SJSA1 (cell line): ENCODE data around the gene RXRG. TPM values are rescaled to one million over a fixed set of nuclear protein-coding genes. Genes with fewer than 3 reads are reported as not detected.

Source experiments
- DNase-seq, 2 experiments: peaks; one replicate each; pipeline ENCODE4 v3.0.0-alpha.2; 2015 to 2020; ENCODE audit warnings: low spot score in 2 of 2, low read depth in 1 of 2
- H3K27ac ChIP-seq: fragments of 250-450 bp; sonication (Bioruptor Pico); 2 replicates; pipeline ENCODE4 v1.5.1; 2020; ENCODE audit warnings: mild to moderate bottlenecking, moderate library complexity
- H3K27me3 ChIP-seq: fragments of 250-450 bp; sonication (Bioruptor Pico); replicated peaks from 2 replicates; pipeline ENCODE4 v1.5.1; 2020; ENCODE audit warnings: mild to moderate bottlenecking, moderate library complexity
- H3K36me3 ChIP-seq: fragments of 250-450 bp; sonication (Bioruptor Pico); 2 replicates; pipeline ENCODE4 v1.5.1; 2020; ENCODE audit warnings: mild to moderate bottlenecking
- H3K4me1 ChIP-seq: fragments of 250-450 bp; sonication (Bioruptor Pico); replicated peaks from 2 replicates; pipeline ENCODE4 v1.6.1; 2021; ENCODE audit warnings: mild to moderate bottlenecking
- H3K4me3 ChIP-seq: fragments of 250-450 bp; sonication (Bioruptor Pico); 2 replicates; pipeline ENCODE4 v1.5.1; 2020; ENCODE audit warnings: mild to moderate bottlenecking
- H3K9me3 ChIP-seq: fragments of 250-450 bp; sonication (Bioruptor Pico); replicated peaks from 2 replicates; pipeline ENCODE4 v1.5.1; 2020; ENCODE audit warnings: mild to moderate bottlenecking
- total RNA-seq: library from RNA; depleted of rRNA; stranded (reverse); fragments of >200 nt; shearing (Covaris generic); gene quantifications from 2 replicates; pipeline ENCODE4 v1.2.3, GENCODE V29; 2014

The RXRG gene
- total RNA-seq, 1 experiment from 2014 or later, result not detected

DNA sequence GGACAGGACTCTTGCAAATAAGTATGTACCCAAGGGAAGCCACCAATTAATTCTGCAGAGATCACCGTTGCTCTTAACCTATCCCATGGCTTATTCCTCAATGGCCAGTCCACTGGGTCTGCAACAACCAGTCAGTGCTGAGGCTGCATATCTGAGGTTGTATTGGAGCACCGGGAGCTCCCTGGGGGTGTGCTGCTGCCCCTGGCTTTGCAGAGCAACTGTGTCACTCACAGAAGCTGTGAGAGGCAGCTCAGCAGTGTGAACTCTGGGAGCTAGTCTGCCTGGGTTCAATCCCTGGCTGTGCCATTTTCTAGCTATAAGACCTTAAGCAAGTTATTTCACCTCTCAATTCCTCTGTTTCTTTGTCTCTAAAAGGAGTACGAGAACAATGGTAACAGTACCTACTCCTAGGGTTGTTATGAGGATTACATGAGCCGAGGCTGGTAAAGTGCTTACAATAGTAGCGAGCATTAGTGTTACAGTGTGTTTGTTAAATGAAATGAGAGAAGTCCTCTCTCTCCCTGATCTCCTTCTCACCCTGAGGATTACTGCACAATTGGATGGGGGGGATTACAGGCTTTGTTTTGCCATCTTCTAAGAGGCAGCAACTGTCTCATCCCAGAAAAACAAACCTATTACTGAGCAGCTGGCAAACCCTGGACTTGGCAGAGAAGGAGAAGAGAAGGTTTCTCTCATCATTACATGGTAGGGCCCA lies 3.6 kb downstream of the RXRG start:
- no peak for DNase-seq
- no peaks in the 10 kb centered on the region for H3K4me1 ChIP-seq
- peaks cover 35% of the 10 kb centered on the region for H3K27me3 ChIP-seq
- no peaks in the 10 kb centered on the region for H3K36me3 ChIP-seq
- no peak overlapping the region for H3K27ac ChIP-seq
- no peaks in the 10 kb centered on the region for H3K9me3 ChIP-seq
- H3K4me3 ChIP-seq, result no peak overlapping the region

DNA sequence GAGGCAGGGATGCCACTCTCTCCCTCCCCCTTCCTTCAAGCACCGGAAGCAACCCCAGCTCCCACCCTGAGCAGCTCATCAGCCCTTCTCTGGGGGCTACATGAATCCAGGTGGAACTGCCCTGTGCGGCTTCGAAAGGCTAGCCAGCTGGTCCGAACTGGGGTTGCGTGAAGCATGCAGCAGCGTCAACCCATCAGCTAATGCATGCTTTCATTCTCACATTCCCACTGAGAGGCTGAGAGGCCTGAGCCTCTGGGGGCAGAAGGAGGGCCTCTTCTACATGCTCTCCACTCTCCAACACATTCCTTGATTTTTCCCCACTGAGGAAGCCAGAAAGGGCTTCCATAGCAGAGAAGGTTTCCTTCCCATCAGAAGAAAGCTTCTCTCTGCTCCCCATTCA lies 5.6 kb downstream of the RXRG start:
- H3K27me3 ChIP-seq, result peaks cover 15% of the 10 kb centered on the region
- H3K4me1 ChIP-seq, result no peaks in the 10 kb centered on the region
- no peaks in the 10 kb centered on the region for H3K9me3 ChIP-seq
- DNase-seq, result no peak
- H3K36me3 ChIP-seq, result no peaks in the 10 kb centered on the region
- H3K27ac ChIP-seq, result no peak overlapping the region
- no peak overlapping the region for H3K4me3 ChIP-seq

DNA sequence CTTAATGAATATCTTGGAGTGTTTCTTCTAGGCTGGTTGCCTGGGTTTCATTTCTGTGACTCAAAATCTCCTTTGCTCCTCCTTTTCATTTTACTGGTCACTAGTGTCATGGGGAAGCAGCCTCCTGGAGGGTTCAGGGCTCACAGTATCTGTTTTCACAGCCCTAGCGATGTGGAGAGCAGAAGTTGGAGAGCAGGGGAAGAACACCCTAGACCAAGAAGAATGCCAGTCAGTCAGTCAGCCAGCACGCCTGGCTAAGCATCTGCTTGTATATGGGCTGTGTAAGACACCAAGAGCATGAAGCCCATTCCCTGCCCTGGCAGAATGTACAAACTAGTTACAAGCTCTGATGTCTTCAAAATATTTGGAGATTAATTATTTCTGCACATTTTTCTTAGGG lies 7.9 kb downstream of the RXRG start:
- no peaks in the 10 kb centered on the region for H3K36me3 ChIP-seq
- H3K9me3 ChIP-seq, result no peaks in the 10 kb centered on the region
- H3K27ac ChIP-seq, result no peak overlapping the region
- DNase-seq, result no peak
- H3K27me3 ChIP-seq, result no peaks in the 10 kb centered on the region; the same call in 1 of the 2 replicates
- no peaks in the 10 kb centered on the region for H3K4me1 ChIP-seq
- no peak overlapping the region for H3K4me3 ChIP-seq

DNA sequence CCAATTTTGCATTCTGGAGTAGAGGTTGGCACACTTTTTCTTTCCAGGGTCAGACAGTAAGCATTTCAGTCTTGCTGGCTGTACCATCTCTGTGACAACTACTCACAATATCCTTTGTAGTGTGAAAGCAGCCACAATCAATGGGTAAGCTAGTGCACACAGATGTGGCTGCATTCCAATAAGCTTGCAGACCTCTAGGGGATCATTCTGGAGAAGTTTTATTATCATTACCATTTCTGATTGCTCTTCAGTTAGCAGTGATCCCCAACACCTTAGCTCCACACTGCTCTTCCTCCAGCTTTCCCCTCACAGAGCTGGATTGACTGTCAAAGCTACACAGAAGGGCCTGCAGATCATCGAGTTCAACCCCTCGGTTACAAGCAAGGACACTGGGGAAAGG lies 9.1 kb downstream of the RXRG start:
- no peaks in the 10 kb centered on the region; the same call in 1 of the 2 replicates for H3K27me3 ChIP-seq
- no peak overlapping the region for H3K4me3 ChIP-seq
- no peaks in the 10 kb centered on the region for H3K36me3 ChIP-seq
- no peak overlapping the region for H3K27ac ChIP-seq
- no peak for DNase-seq
- H3K4me1 ChIP-seq, result no peaks in the 10 kb centered on the region
- no peaks in the 10 kb centered on the region for H3K9me3 ChIP-seq

DNA sequence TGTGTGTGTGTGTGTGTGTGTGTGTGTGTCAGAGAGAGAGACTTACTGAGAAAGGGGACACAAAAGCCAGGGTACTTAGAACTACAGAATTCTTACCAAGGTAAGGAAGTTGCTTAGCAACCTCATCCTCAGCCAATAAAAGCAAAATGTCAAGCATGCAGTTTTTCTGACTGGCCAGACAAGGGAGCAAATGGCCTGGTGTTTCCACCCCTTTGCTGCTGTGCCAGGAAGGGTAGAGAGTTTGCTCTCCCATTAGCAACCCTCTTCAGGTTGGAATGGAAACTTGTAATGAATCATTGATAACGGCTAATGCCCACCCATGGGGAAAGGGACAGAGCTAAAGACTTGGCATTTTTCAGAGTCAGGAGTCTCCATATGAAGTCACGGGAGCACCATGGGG lies 10.6 kb downstream of the RXRG start:
- Histone ChIP-seq H3K27me3 (no peaks in the 10 kb centered on the region), H3K4me3 (no peak overlapping the region), H3K27ac (no peak overlapping the region), H3K9me3 (no peaks in the 10 kb centered on the region), H3K4me1 (no peaks in the 10 kb centered on the region), H3K36me3 (no peaks in the 10 kb centered on the region)
- no peak for DNase-seq

DNA sequence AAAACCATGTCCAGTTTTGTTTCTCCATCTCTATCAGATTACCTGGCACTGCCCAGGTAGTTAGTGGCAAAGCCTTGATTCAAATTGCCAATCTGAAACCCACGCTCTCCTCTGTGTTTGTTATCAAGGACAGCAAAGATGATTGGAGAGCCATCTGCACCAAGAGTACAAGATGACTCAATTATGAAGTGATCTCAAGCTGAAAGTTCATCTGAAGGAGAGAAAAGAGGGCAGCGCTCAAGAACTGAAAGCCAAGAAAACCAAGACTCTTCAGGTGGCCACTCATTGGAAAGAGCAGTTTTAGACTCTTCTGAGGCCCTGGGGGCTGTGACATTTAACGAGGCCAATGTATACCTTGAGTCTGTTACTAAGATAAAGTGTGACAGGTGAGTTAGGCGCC lies 13.8 kb downstream of the RXRG start:
- Histone ChIP-seq H3K27me3 (no peaks in the 10 kb centered on the region), H3K4me3 (no peak overlapping the region), H3K9me3 (no peaks in the 10 kb centered on the region), H3K36me3 (no peaks in the 10 kb centered on the region), H3K27ac (no peak overlapping the region), H3K4me1 (no peaks in the 10 kb centered on the region)
- DNase-seq, result no peak

DNA sequence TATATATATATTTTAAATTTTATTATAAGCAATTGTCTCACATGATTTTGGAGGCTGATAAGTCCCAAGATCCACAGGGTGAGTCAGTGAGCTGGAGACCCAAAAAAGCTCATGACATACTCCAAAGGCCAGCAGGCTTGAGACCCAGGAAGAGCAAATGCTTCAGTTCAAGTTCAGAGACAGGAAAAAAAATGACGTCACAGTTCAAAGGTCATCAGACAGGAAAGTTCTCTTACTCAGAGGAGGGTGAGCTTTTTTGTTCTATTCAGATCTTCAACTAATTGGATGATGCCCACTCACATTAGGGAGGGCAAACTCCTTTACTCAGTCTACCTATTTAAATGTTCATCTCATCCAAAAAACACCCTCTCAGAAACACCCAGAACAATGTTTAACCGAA lies 18.2 kb downstream of the RXRG start:
- Histone ChIP-seq H3K27ac (no peak overlapping the region), H3K9me3 (no peaks in the 10 kb centered on the region), H3K4me3 (no peak overlapping the region), H3K27me3 (no peaks in the 10 kb centered on the region; the same call in 1 of the 2 replicates), H3K4me1 (no peaks in the 10 kb centered on the region), H3K36me3 (no peaks in the 10 kb centered on the region)
- DNase-seq, result no peak

DNA sequence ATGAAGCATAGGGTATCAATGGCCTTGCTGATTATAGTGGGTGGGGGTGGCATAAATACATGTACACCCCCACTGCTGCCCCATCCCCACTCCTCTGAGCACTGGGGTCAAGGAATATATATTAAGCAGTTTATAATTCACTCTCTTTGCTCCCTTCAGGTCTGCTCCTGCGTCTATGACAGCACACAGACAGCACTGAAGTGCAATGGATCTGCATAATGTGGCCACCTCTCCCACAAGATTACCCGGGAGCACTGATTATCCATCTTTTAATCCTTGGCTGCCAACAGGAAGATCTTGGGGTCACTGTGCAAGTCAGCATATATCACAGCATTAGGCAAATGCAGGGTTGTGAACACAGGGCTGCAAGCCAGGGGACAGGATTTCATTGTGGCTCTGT lies 19.3 kb downstream of the RXRG start:
- Histone ChIP-seq H3K27ac (no peak overlapping the region), H3K27me3 (no peaks in the 10 kb centered on the region; the same call in 1 of the 2 replicates), H3K9me3 (no peaks in the 10 kb centered on the region), H3K36me3 (no peaks in the 10 kb centered on the region), H3K4me3 (no peak overlapping the region), H3K4me1 (no peaks in the 10 kb centered on the region)
- DNase-seq, result no peak

DNA sequence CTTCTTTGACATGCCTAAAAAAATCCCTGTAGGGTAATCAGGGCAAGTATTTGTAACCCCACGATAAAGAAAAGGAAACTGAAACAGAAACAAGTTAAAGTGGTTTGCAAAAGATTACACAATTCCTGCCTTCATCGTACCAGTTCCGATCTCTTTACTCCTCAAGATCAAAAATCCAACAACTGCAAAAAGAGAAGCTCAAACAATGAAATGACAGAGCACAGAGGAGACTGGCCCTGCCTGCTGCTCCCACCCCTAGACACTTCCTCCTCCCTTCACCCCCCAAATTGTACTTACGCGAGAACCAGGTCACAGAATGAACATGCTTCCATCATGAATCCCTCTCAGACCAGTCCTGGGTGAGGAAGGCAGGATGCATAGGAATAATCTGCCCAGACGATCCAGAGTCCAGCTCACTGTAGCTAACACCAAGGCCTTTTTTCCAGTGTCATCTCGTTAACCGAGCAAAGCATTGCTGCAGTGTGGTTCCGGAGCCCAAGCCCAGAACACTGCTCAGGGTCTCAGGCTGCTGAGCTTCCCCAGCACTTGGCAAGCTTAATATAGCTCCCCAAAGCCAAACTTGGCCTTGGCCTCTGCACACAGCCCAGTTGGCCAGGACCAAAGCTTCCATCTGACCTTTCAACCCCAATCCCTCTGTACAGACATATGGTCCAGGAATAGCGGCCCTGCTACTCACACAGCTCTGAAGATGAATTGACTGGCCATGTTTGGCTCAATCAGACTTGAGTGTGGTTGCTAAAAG lies 20.3 kb downstream of the RXRG start:
- H3K4me1 ChIP-seq, result no peaks in the 10 kb centered on the region
- H3K9me3 ChIP-seq, result no peaks in the 10 kb centered on the region
- H3K36me3 ChIP-seq, result no peaks in the 10 kb centered on the region
- H3K27me3 ChIP-seq, result no peaks in the 10 kb centered on the region; the same call in 1 of the 2 replicates
- no peak overlapping the region for H3K4me3 ChIP-seq
- no peak for DNase-seq
- H3K27ac ChIP-seq, result no peak overlapping the region

DNA sequence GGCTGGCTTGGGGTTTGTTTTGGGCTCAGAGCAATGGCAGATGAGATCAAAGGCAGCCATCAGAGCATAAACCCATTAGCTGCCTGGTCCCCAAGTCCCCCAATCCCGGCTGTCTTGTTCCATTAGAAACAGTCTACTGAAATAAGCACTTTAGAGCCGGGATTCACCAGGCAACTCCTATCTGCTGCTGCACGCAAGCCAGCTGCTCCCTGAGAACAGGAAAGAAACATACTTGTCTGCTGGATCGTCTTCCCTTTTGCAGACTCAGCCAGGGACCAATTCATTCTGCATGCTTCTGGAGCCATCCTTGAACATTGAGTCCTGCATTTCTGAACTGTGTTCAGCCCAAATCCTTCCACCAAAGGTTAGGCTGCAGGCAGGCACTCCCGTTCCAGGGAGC lies 21.8 kb downstream of the RXRG start:
- Histone ChIP-seq H3K4me3 (no peak overlapping the region), H3K27me3 (no peaks in the 10 kb centered on the region; the same call in 1 of the 2 replicates), H3K4me1 (no peaks in the 10 kb centered on the region), H3K27ac (no peak overlapping the region), H3K36me3 (no peaks in the 10 kb centered on the region), H3K9me3 (no peaks in the 10 kb centered on the region)
- DNase-seq, result no peak

DNA sequence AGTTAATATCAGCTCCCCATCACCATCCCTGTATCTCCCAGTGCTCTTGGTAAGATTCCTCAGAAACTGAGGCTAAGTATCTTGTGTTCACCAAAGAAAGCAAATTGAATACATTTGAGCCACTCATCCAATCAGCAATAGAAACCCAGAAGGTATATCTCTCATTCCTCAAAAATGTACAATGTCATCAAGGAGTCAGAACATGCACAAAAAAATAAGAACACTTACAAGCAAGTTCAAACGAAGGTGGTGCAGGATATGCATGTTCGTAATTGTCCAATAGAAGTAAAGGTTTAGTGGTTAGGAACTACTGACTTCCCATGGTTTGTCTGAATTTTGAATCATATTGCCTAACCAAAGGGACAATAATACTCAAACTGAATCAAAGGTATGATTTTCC lies 24.3 kb downstream of the RXRG start:
- Histone ChIP-seq H3K27ac (no peak overlapping the region), H3K27me3 (no peaks in the 10 kb centered on the region; the same call in none of the 2 replicates)

DNA sequence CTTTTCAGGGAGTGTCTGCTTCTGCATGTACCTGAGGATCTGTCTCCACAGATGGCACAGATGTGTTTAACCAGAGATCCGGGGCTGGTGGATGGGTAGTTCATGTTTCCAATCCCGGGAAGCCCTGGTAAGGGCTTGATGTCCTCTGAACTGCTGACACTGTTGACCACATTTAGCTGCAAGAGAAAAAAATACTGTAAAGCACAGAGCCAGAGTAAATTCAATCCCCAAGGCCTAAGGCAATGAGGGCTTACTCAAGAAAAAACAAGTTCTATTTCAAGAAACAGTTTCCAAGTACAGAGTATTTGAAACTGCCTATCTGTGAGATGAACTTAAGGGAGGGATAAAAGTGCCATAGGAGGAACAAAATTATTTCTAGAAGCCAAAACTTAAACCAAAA lies 25.1 kb downstream of the RXRG start:
- Histone ChIP-seq H3K36me3 (no peaks in the 10 kb centered on the region), H3K4me1 (no peaks in the 10 kb centered on the region), H3K4me3 (no peak overlapping the region), H3K27me3 (no peaks in the 10 kb centered on the region; the same call in none of the 2 replicates), H3K27ac (no peak overlapping the region), H3K9me3 (no peaks in the 10 kb centered on the region)
- DNase-seq, result no peak

More for the DNA sequence above, 24.3 kb downstream of the RXRG start:
- no peak for DNase-seq
- Histone ChIP-seq H3K4me3 (no peak overlapping the region), H3K36me3 (no peaks in the 10 kb centered on the region), H3K4me1 (no peaks in the 10 kb centered on the region), H3K9me3 (no peaks in the 10 kb centered on the region)

DNA sequence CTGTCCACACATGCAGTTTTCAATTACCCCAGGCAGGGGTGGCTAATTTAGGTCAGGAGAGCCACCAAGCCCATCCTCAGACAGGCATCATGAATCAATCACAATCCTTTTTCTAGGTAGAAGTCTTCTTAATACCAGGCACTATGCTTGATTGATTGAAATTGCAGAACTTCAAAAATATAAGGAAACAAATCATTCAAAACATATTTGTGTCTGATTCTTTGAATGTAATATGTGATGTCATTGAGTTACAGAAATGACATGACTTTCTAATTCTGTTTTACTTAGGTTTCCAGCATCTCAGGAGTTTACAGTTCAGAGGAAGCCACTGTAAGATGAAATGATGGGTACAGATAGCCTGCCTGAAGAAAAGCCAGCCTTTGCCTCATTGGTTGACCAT lies 26.7 kb downstream of the RXRG start:
- no peak overlapping the region for H3K27ac ChIP-seq
- no peak for DNase-seq
- H3K9me3 ChIP-seq, result no peaks in the 10 kb centered on the region
- no peaks in the 10 kb centered on the region for H3K4me1 ChIP-seq
- H3K4me3 ChIP-seq, result no peak overlapping the region
- no peaks in the 10 kb centered on the region for H3K36me3 ChIP-seq
- H3K27me3 ChIP-seq, result peaks cover 2% of the 10 kb centered on the region

DNA sequence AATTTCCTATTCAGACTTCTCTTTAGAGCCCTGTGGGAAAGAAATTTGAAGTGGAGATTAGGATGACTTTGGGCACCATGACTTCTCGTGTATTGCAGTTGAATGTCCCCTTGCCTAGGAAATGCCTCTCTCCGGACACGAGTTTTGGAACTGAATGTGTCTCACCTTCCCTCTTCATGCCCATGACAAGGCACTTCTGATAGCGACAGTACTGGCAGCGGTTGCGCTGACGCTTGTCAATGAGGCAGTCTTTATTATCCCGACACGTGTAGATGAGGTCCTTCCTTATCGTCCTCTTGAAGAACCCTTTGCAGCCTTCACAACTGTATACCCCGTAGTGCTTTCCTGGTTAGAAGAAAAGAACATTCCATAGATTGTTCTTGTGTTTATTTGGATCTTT lies 28.1 kb downstream of the RXRG start:
- Histone ChIP-seq H3K4me1 (no peaks in the 10 kb centered on the region), H3K9me3 (no peaks in the 10 kb centered on the region), H3K27ac (no peak overlapping the region), H3K36me3 (no peaks in the 10 kb centered on the region), H3K27me3 (peaks cover 5% of the 10 kb centered on the region), H3K4me3 (no peak overlapping the region)
- DNase-seq, result no peak
